ENCODE measurements around the gene SCIN. TPM values are rescaled to one million over a fixed set of nuclear protein-coding genes. Genes with fewer than 3 reads are reported as not detected.

SCIN gene
- total RNA-seq, 1 experiment from 2014 or later, result 0.22 TPM

- CTCF ChIA-PET, result no interaction called here
These were observed 8.6 kb downstream of the SCIN start for GRCh38 chr7:12578930-12579640.

More at GRCh38 chr7:12578930-12579640, 8.6 kb downstream of the SCIN start:
- no peak overlapping the region for H2AFZ ChIP-seq (ENCODE audit: low read depth, low read length, poor library complexity, severe bottlenecking)
- no peaks in the 10 kb centered on the region for H3K4me1 ChIP-seq (ENCODE audit: control insufficient read depth in 1 of 2, insufficient read depth in 2 of 2, low read length in 2 of 2)
- H3K9me3 ChIP-seq (ENCODE audit: control insufficient read depth in 1 of 2, insufficient read depth in 1 of 2, low read depth in 1 of 2, low read length in 2 of 2), result no peaks in the 10 kb centered on the region
- H3K27me3 ChIP-seq (ENCODE audit: insufficient read depth, low read length), result no peaks in the 10 kb centered on the region
- H3K36me3 ChIP-seq (ENCODE audit: control insufficient read depth in 1 of 2, insufficient read depth in 2 of 2, low read length in 2 of 2), result no peaks in the 10 kb centered on the region
- intact Hi-C loops (cut with micrococcal nuclease), result no loop called here
- no peak for ATAC-seq
- H3K9me2 ChIP-seq (ENCODE audit: insufficient read depth), result no peaks in the 10 kb centered on the region
- H3K27ac ChIP-seq (ENCODE audit: low read depth, low read length), result no peak overlapping the region
- H3K4me3 ChIP-seq (replicated peaks in 1 of 2; ENCODE audit: low read depth in 1 of 2, low read length in 2 of 2), result no peak overlapping the region
- RAD21 ChIA-PET (ENCODE audit: low non-redundant PET in 1 of 2, low total read pairs in 2 of 2, uncharacterized antibody in 2 of 2, unreplicated experiment in 2 of 2), result no interaction called here
- H3K9ac ChIP-seq (ENCODE audit: low read length), result no peak overlapping the region
- TF ChIP-seq ZFX (IDR thresholded peaks at IDR 0.05) (no peak), YY1 (IDR thresholded peaks at IDR 0.05; ENCODE audit: extremely low read depth, insufficient replicate concordance, low read depth, low read length) (no peak), TCF7L2 (IDR thresholded peaks at IDR 0.05; ENCODE audit: borderline replicate concordance, extremely low read depth, insufficient read depth, insufficient read length) (no peak), SIN3A (IDR thresholded peaks at IDR 0.05; ENCODE audit: low read depth) (no peak), ELF1 (IDR thresholded peaks at IDR 0.05; ENCODE audit: borderline replicate concordance, low read depth) (no peak), EGR1 (IDR thresholded peaks at IDR 0.05; ENCODE audit: low read depth) (no peak), ZNF274 (IDR thresholded peaks at IDR 0.05; ENCODE audit: low read depth, low read length) (no peak), MAX (IDR thresholded peaks at IDR 0.05) (no peak), CEBPB (IDR thresholded peaks at IDR 0.05; ENCODE audit: low read depth) (no peak), CTCF (IDR thresholded peaks at IDR 0.05 in 2 of 3, conservative IDR thresholded peaks at IDR 0.05 in 1 of 3; ENCODE audit: borderline replicate concordance in 1 of 3, insufficient read depth in 1 of 3, low read depth in 2 of 3, low read length in 2 of 3) (no peak), RAD21 (IDR thresholded peaks at IDR 0.05; ENCODE audit: low read depth) (no peak), POLR2A (IDR thresholded peaks at IDR 0.05; ENCODE audit: borderline replicate concordance, extremely low read depth, insufficient read depth, insufficient read length) (no peak), FOSL1 (IDR thresholded peaks at IDR 0.05; ENCODE audit: low read depth) (no peak), ZBTB33 (IDR thresholded peaks at IDR 0.05; ENCODE audit: extremely low read depth, insufficient replicate concordance, low read length) (no peak), SP1 (IDR thresholded peaks at IDR 0.05; ENCODE audit: low read depth) (no peak), ATF3 (IDR thresholded peaks at IDR 0.05) (no peak), POLR2AphosphoS5 (IDR thresholded peaks at IDR 0.05; ENCODE audit: low read depth, low read length) (no peak), CBX3 (IDR thresholded peaks at IDR 0.05; ENCODE audit: low read depth) (no peak)
- H3K4me2 ChIP-seq (ENCODE audit: low read length), result no peak overlapping the region
- POLR2A ChIA-PET, result no interaction called here
- DNase-seq (ENCODE audit: low read depth, low spot score), result no peak
- H4K20me1 ChIP-seq (ENCODE audit: insufficient read depth), result no peaks in the 10 kb centered on the region
- BruUV-seq (replicated peaks), result no TSS peak
- H3K79me2 ChIP-seq (ENCODE audit: insufficient read depth, low read length), result no peaks in the 10 kb centered on the region

Data from HCT116 (cell line).